HG03558 (cell line): Measurements from ENCODE around the gene DGUOK.
"Not testable (repeated sequence)": the region's sequence is repeated elsewhere in the genome, so short reads cannot be mapped to it uniquely, and the experiment has no call there.

Source experiments
- ATAC-seq: cut with Tn5 transposase; IDR thresholded peaks from one replicate; pipeline ENCODE4 v1.9.1; 2021; ENCODE audit warnings: moderate number of reproducible peaks; ENCODE audit not compliant: unreplicated experiment; ENCODE audit errors: extremely low read depth

DGUOK gene

DNA sequence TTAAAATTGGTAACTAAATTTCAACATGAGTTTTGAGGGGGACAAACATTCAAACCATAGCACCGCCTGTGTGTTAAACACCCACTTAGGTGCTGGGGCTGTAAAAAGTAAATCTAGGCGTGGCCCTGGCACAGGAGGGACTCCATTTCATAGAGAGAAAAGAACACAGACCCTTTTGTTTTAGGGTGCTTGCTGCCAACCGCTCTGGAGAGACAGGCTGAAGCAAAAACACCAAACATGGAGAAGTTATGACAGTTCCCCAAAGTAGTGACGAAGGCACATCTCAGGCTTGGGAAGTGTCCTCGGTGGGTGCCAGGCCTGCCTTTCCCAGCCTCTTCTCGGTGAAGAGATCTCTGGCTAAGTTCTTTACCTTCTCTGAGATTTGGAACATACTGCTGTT is 28.7 kb upstream of the DGUOK start:
- no peak for ATAC-seq

DNA sequence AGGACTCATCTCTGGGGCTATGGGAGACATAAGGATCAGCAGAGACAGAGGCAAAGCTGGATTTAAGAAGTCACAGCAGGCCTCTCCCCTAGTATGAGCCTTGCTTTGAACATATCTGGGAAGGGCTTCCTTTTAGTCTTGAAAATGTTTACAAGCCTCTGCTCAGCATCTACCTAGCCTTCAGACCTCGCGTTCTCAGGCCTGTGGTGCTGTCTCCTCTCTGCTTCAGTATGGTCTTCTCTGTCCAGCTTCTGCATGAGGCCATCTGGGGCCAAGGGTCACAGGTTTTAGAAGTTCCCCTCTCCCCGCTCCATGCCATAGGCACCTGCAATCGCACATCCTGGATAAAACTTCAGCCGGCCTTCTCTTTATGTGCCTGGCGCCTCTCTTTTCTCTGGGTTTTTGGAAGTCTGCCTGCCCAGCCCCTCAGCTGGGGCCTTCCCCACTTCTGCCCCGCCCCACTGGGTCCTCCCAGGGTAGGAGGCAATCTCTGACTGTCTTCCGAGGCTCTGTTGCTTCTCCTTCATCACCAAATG is 26.8 kb upstream of the DGUOK start:
- no peak for ATAC-seq

DNA sequence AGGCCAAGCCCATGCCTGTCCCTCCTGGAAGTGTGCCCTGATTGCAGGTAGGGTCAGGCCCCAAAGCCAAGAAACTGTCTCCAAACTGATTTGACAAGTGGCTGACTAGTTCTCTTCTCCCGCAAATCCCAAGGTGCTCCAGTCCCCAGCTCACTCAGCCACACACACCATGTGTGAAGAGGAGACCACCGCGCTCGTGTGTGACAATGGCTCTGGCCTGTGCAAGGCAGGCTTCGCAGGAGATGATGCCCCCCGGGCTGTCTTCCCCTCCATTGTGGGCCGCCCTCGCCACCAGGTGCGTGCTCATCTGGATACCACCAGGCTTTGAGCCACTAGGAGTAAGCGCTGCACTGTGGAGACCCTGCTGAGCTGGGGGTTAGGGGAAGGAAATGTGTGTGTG is 25.5 kb upstream of the DGUOK start:
- no peak for ATAC-seq

DNA sequence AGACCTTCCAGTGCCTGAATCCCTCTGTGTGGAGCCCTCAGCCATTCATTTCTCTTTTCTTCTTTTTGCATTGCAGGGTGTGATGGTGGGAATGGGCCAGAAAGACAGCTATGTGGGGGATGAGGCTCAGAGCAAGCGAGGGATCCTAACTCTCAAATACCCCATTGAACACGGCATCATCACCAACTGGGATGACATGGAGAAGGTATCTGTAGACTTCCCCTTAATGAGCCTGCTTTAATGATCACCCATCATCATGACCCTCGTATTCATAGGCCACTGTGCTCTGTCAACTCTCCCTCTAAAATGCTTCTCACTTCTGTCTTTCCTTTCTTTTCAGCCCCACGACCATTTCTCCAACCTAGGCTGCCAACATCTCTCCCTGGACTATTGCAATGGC is 24.4 kb upstream of the DGUOK start:
- ATAC-seq = no peak

DNA sequence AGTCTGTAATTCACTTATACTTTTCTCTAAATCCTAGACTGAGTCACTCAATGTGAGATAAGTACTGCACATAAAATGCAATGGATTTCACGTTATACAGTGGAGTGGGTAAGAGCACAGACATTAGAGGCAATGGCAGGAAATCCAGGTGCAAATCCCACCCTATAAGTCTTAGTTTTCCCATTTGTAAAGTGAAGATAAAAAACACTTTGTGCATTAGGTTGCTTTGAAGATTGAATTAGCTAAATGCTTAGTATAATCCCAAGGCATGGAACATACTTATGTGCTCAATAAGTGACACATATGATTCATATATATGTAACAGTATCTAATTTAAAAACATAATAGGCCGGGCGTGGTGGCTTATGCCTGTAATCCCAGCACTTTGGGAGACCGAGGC is 23.4 kb upstream of the DGUOK start:
- no peak for ATAC-seq

DNA sequence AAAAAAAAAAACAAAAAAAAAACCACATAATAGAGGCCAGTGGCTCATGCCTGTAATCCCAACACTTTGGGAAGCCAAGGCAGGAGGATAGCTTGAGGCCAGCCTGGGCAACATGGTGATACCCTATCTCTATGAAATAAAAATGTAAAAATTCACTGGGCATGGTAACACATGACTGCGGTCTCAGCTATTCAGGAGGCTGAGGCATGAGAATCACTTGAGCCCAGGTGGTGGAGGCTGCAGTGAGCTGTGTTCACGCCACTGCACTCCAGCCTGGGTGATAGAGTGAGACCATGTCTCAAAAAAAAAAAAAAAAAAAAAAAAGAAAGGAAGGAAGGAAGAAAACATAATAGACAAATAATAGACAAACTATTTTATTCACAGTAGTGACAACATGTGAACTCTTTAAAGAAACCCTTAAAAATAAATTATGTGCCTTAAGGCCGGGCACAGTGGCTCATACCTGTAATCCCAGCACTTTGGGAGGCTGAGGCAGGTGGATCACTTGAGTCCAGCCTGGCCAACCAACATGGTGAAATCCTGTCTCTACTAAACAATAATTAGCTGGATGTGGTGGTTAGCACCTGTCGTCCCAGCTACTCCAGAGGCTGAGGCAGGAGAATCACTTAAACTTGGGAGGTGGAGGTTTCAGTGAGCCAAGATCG is 22.6 kb upstream of the DGUOK start:
- not testable (repeated sequence) for ATAC-seq

DNA sequence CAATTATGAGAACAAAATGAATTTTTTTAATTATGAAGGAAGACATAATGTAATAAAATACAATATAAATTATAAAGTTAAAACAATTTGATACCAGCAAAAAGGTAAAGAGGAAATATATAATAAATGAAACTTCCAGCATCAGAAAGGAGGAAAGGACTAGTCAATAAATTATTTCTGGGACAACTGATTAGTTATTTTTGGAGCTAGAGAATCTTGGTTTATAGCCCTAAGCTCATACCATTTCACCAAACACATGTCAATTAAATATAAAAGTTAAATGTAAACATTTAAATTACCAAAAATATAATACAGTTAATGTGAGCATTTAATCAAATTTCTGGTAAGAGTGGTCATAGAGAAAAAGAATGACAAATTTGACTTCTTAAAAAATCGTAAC is 21.7 kb upstream of the DGUOK start:
- ATAC-seq = no peak

DNA sequence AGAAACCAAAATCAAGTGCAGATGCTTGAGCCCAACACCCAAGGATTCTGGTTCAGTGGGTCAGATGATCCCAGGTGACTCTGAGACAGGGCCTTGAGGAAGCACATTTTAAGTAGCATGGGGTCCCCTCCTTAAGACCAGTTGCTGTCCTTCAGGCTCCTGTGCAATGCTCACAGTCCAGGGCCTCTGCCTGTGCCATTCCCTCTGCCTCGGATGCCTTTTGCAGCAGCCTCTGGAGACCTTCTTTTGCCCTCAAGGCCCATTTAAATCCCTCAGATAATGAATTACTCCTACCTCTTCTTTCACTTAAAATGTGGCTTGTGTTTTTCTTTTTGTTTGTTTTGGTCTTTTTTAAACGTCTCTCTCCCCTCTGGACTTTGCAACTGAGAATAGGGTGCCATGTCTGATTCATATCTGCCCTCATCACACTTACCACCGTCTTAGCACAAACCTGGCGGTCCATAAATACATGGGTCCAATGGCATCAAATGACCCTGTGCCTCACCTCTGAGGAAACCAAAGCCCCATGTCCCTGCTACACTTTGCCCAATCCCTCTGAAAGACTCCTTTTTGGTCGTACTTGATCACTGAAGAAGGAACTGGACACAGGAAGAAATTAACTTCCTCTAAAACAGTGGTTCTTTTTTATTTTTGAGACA is 19.7 kb upstream of the DGUOK start:
- ATAC-seq = no peak

DNA sequence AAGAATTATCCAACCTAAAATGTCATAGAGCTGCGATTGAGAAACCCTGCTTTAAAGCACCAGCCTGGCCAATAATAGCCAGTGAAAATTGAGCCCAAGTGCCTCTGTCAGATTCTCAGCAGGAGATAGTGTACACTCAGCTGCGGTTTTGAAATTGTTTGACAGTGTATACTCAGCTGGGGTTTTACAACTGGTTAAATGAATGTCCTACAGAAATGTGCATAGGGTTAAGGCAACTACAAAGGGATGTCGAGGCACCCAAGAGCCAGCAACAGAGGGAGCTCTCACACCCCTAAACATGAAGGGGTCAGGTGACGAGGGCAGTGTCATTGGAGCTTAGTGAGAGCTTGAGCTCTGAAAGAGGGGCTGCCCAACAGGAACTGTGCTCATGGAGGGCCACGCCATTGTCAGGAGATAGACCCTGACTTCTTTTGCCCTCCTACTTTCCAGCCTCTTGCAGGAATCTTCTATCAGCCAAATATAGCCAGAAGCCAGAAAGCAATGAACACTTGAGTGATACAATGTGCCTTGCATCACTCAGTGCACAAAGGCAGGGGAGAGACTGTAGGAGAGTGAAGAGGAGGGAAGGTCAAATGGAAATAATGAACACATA is 18.7 kb upstream of the DGUOK start:
- no peak for ATAC-seq

DNA sequence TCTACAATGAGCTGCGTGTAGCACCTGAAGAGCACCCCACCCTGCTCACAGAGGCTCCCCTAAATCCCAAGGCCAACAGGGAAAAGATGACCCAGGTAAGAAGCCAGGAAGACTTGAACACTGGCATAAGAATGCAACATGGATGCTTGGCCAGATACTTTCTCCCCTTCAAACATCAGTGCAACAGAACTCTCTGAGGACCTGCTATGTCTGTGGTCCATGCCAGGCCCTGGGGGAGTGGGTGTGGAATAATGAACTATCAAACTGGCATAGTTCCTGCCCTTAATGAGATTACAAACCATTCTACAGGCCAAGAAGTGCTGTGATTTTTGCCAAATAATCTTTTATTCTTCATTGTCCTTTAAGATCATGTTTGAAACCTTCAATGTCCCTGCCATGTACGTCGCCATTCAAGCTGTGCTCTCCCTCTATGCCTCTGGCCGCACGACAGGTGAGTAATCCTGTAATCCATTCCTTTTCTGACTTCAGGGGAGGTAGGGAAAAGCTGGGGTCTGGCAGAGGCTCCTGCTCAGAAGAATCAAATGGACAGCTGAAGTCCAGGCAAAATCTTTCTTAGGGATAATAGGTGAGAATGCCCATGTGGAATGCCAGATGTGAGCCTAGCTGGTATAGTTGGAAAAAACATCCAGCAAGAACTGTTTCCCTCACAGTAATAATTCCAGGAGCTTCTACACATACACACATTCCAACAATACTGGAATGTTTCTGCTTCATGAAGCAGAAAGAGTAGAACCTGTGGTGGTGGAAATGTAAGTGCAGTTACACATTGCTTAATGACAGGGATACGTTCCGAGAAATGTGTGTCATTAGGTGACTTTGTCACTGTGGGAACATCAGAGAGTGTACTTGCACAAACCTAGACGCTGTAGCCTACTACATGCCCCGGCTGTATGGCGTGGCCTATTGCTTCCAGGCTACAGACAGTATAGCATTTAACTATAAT is 17.7 kb upstream of the DGUOK start:
- no peak for ATAC-seq

DNA sequence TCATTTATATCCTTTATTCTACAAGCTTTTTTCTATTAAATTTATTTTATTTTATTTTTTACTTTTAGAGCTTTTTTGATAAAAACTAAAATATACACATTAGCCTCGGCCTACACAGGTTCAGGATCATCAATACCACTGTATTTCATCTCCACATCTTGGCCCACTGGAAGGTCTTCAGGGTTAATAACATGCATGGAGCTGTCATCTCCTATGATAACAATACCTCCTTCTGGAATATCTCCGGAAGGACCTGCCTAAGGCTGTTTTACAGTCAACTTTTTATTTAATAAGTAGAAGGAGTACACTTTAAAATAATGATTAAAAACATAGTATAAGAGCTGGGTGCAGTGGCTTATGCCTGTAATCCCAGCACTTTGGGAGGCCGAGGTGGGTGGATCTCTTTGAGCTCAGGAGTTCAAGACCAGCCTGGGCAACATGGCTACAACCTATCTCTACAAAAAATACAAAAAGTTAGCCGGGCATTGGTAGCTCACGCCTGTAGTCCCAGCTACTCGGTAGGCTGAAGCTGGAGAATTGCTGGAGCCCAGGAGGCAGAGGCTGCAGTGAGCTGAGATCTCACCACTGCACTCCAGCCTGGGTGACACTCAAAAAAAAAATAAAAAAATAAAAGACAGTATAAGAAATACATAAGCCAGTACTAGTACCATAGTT is 15.7 kb upstream of the DGUOK start:
- no peak for ATAC-seq

DNA sequence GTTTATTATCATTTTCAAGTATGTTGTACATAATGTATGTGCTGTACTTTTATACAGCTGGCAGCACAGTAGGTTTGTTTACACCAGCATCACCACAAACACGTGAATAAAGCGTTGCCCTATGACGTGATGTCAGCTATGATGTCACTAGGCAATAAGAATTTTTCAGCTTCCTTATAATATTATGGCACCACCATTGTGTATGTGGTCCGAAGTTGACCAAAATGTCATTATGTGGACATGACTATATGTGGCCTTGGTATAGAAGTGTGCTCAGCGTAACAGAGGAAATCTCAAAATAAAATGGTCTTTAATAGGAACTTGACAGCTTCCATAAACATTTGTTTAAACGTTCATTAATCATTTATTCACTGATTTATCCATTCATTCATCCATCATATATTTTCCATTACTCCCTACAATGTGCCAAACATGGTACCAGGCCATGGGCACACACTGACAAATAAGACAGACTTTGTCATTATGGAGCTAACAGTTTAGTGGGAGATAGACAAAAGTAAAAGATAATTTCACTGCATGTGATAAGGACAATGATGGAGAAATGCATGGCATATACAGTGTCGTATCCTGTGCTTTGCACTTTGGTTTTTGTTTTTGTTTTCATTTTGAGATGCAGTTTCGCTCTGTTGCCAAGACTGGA is 15.0 kb upstream of the DGUOK start:
- ATAC-seq = no peak

DNA sequence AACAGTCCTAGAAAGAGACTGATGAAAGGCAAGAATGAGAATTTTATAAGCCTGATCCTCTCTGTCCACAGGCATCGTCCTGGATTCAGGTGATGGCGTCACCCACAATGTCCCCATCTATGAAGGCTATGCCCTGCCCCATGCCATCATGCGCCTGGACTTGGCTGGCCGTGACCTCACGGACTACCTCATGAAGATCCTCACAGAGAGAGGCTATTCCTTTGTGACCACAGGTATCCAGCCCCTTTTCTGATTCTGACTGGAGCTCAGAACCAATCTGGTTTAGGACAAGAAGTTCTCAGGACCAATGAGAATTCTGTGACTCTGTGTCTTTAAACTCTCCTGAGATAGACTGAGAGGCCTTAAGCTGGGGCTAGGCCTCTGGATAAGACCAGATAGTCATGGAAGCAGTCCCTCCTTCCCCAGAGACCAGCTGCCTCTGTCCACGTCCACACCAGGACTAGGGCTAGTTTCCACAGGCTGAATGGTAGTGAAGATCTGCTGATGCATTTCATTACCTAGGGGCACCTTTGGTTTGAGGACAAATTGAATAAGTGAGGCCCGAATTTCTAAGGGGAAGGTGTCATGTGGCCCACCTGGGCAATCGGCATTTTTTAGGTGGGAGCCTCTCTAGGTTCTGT is 13.1 kb upstream of the DGUOK start:
- no peak for ATAC-seq

DNA sequence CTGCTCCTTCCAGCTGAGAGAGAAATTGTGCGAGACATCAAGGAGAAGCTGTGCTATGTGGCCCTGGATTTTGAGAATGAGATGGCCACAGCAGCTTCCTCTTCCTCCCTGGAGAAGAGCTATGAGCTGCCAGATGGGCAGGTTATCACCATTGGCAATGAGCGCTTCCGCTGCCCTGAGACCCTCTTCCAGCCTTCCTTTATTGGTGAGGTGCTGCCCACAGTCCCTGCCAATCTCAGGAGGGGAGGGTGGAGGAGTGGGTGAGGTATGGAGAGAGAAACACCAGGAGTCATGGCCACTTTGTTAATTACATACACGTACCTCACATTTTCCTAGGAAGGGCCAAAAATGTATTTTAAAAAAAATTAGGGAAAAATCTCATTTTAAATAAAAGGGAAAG is 12.0 kb upstream of the DGUOK start:
- no peak for ATAC-seq

DNA sequence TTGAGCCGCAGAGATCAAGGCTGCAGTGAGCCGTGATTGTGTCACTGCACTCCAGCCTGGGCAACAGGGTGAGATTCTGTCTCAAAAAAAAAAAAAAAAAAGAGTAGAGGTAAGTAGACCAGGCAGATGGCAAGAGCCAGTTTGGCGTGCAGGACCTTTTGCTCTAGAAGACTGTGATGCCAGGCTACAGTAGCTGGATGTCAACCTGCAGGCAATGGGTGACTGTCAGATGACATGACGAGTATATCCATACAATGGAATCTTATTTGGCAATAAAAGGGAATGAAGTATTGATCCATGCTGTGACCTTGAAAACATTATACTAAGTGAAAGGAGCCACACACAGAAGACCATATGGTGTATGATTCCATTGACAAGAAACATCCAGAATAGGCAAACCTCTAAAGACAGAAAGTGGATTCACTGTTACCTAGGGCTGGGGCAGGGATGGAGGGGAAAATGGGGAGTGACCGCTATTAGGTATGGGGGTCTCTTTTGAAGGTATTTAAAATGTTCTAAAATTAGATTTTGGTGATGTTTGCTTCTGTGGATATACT is 11.2 kb upstream of the DGUOK start:
- no peak for ATAC-seq

DNA sequence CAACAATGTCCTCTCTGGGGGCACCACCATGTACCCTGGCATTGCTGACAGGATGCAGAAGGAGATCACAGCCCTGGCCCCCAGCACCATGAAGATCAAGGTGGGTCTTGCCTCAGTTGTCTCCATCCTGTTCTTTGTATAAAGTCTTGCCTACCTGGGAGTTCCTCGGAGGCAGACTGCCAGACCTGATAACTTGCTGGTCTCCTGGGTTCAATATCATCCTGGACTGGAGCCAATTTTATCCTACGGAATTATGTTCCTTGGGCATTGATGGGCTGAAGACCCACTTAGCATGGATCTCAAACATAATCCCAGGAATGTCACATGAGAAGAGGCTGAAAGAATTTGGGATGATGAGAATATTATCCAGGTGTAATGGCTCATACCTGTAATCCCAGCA is 10.0 kb upstream of the DGUOK start:
- ATAC-seq = no peak

DNA sequence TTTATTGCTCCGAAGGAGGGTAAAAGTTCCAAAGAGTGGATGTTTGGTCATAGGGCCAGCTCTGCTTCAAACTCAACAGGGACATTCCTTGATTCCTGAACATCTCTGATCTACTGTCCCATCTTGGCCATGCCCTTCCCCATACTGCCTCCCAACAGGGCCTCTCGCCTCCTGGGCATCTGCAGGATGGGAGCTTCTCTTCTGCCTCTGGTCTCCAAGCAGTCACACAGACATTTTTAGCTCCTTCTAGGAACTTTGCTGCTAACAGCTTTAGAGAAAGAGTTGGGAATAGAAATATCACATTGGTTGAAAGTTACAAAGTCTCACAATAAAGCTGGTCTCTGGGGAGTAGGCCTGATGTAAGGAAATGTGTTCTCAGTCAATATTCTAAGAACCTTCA is 9.4 kb upstream of the DGUOK start:
- no peak for ATAC-seq

DNA sequence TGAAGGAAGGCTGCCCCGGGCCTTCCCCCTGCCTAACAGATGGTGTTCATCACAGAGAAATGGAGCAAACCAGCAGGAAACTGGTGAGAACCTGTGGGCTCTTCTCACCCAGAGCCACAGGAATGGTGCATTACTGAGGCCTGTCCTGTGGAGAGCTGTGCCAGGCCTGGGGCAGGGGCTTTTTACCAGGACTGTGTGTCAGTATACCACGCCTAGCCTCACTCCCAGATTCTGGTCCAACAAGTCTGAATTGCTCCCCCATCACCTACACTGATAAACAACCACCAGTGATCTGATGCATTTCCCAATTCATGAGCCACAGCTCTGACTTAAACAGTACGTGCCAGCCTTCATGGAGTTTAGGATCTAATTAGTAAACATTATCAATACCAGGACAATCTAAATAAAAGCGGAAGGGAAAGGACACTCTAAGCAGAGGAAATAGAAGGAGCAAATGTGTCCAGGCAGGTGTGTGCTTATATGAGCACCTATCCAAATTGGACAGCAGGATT is 8.9 kb upstream of the DGUOK start:
- ATAC-seq = no peak

DNA sequence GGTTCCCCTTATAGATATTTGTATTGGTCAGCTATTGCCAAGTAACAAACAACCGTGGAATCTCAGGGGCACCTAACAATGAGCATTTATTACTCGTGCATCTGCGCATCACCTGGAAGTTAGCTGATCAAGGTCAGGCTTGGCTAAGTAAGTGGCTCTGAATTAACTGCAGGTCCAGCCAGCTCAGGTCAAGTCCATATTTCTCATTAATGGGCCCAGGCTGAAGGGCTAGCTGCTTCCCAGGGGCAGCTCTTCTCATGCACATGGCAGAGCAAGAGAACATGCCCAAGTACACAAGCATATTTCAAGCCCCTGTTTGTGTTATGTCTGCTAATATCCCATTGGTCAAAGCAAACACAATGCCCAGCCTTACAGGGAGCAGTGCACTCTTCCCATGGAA is 7.8 kb upstream of the DGUOK start:
- ATAC-seq = no peak
